GM18526 (cell line): Measurements from ENCODE around the gene AQP2.

Experiments used
- POLR2A ChIP-seq: IDR thresholded peaks from 3 replicates; pipeline ENCODE4 v1.6.1; 2011; ENCODE audit not compliant: insufficient read length; ENCODE audit errors: extremely low read depth

Gene AQP2, protein sequence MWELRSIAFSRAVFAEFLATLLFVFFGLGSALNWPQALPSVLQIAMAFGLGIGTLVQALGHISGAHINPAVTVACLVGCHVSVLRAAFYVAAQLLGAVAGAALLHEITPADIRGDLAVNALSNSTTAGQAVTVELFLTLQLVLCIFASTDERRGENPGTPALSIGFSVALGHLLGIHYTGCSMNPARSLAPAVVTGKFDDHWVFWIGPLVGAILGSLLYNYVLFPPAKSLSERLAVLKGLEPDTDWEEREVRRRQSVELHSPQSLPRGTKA

DNA sequence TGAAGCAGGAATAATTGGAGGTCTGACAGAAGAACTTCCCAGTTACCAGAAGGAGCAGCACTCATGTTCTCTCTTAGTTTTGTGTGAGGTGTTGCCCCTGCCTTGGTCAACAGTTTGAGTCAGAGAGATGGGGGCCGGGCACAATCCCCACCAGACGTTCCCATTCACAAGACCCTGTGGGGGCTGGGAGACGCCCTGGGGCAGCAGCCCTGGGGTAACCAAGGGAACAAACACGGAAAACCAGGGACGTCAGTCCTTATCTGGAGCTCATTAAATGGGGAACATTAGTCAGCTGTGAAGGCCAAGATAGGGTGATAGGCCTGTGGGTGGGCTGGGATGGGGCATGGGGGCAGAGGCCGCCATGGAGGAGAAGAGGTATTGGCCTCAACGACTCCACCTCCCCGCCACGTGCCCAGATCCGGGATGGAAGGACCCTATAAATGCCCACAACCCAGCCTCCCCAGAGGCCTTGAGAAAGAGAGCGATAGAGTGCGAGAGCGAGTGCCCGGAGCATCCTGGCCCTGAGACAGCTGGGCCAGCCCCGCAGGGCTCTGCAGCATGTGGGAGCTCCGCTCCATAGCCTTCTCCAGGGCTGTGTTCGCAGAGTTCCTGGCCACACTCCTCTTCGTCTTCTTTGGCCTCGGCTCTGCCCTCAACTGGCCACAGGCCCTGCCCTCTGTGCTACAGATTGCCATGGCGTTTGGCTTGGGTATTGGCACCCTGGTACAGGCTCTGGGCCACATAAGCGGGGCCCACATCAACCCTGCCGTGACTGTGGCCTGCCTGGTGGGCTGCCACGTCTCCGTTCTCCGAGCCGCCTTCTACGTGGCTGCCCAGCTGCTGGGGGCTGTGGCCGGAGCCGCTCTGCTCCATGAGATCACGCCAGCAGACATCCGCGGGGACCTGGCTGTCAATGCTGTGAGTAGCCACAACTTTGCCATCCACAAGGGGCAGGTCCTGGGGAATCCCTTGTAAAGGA, at the start of gene AQP2:
TSS of gene AQP2 (plus strand) at position 465 of the 979 bp plus-strand sequence. CDS start at position 559, 94 bp downstream.
- TF ChIP-seq POLR2A: no peak

DNA sequence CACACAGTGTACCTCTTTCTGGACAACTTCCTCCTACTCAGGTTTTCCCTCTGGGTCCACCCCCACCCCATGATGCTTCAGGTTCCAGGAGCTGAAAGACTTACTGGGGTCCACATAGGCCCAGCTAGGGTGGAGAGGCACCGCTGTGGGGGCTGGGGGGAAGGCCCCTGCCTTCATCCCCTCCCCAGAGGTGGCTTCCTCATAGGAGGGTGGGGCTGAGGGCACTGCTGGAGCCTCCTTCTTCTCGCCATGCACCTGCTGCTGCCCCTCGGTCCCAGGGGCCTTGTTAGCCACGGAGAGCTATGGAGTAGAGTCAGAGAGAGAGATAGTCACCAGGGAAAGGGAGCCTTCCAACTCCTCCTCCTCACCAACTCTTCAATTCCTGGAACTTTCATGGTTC, 49.5 kb upstream of the AQP2 start:
- no peak for TF ChIP-seq POLR2A

DNA sequence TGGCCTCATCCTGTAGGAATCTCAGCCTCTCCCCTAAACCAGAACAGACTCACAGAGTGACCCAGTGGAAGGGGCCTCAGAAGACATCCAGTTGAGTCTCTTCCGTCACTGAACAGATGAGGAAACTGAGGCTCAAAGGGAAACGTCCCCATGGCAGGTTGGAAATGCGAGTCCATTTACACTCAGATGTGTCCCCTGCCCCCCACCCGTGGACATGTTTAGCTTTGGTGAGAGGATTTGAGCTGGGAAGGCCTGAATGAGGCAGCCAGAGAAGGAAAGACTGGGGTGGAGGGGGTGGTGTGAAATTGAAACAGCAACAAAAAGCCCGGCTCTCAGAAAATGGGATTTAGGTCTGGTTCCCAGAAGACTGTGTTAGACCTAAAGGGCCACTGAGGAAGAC, 48.6 kb upstream of the AQP2 start:
- no peak for TF ChIP-seq POLR2A

DNA sequence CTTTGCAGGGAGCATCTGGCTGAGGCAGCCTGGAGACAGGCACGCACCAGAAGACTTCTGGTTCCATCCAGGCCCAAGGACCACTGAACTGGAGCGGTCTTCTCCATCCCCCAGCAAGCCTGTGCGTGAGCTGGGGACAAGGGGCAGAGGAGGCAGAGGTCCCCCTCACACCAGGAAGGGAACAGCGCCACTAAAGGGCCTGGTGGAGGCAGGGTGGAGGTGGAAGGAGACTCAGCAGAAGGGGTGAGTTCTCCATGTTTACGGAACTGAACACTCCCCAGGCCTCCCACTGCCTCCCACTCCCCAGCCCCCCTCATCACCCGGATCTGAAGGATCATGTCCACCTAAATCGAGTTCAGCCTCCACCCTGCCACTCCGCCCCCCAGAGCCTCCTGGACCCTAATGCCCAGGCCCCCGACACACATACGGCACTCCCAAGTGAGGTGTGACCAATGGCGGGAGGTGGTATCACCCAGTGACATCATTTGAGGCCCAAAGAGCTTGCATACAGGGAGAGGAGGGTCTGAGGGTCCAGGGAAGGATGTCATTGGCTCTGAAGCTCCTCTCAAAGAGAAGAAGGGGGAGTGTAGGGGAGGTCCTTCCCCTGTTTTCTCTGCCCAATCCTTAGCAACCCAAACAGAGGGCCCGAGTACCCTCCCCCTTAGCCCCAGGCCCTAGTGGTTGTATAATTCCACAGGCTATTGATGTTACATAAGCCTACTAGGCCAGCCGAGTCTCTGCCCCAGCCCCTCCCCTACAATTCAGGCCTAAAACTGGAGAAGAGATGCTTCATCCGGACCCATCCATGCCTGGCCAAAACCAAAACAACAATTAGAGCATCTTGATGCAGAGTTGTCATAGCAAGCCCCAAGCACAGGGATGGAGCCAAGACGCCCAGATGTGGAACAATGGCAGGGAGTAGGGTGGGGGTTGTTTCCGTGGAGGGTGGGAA, 47.9 kb upstream of the AQP2 start:
- no peak for TF ChIP-seq POLR2A

DNA sequence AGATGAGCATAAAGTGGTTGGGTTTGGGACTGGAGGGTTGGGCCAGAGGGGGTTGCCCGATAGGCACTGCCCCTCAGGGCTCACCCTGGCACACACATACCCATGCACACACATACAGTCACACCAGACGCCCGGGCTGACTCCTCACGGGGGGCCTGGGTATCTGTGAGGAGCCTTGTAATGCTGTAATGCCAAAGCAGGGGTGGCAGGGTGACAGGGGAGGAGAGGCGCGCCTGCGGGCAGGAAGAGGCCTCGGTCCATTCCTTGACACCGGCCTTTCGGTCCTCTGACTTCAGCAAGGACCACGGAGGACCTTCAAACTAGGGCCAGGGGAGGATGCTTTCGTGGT, 47.2 kb upstream of the AQP2 start:
- no peak for TF ChIP-seq POLR2A

DNA sequence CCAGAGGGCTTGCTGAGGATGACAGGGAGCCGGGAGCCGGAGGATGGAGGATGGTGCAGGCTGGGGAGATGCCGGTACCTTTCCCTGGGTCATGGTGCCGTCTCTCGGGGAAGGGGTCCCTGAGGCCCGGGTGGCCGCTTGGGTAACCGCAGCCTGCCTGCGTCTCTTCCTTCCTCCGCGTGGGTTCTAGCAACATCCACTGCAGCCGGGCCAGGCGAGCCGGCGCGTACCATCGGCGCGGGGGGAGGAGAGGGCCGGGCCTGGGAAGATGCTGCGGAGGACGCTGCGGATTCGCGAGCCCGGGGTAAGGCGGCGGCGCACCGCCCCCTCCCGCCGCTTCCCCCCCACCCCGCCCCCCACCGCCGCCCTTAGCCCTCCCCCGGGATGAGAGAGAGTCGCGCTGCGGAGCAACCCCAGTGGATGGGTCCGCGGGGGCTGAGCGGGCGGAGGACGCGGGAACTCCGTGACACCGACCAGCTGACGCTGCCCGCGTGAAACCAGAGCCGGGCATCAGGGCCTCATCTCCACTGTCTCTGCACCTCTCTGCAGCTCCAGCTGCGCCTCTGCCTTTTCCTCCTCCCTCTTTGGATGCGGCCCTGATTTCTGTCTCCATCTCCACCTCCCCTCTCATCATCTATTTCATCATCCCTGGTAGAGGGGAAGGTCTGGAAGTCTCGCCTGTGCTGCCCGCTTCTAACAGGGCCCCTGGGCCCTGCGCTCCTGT, 46.7 kb upstream of the AQP2 start, which contains the start of gene FAIM2:
TSS of gene FAIM2 (minus strand) at position 201 of the 724 bp plus-strand sequence. CDS start at position 93, 108 bp downstream.
- no peak for TF ChIP-seq POLR2A

DNA sequence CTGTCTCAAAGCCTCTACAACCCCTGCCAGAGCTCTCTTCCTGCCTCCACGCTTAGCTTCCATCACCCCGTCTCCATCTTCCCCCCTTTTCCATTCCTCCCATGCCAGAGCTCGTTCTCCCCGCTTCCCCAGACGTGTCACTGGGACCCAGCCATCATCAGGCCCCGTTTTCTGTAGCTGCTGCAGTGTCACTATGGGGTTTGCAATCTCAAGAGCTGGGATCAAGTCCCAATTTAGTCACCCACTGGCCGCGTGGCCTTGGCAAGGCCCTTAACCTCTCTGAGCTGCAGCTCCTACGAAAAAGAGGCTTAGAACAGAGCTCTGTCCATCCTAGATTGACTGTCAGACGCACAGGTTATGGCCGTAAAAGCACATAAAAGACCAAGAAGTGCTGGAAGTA, 45.9 kb upstream of the AQP2 start:
- no peak for TF ChIP-seq POLR2A

DNA sequence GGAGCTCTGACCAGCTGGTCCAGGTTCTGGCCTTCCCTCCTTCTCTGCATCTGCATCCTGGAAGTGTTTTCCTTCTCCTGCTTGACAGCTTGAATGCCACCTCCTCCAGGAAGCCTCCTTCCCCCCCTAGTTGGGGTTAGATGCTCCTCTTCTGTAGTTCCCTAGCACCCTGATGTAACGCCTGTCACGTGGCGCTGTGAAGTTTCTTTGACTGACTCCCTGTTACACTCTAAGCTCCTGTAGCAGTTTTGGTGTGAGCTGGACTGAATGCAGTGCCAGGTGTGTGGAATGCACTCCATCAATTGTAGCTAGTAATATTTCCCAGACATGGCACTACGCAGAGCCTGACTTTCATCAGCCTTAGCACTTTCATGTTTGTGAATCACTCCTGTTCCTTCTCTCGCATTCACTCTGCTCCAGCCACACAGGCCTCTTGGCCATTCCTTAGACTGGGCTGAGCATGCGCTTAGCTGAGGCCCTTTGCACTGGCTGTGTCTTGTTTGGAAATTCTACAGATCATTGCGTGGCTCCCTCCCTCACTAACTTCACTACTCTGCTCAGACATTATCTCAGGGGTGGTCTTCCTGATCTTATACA, 44.7 kb upstream of the AQP2 start:
- no peak for TF ChIP-seq POLR2A

DNA sequence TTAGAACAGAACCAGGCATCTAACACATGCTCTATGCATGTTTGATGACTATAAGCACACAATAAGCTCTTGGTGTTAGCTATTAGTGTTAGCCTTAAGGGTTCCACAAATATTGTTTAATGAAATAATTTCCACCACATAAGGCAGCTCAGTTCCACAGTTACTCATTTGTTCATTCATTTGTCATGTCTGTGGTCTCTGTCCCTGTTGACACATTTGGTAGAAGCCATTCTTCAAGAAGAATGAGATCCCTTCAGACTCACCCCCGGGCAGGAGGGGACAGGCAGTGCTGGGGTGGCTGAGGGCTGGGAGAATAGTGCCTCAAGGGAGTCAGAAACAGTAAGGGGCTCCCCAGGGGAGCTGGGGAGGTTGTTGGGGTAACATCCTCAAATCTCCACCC, 43.2 kb upstream of the AQP2 start:
- TF ChIP-seq POLR2A: no peak

DNA sequence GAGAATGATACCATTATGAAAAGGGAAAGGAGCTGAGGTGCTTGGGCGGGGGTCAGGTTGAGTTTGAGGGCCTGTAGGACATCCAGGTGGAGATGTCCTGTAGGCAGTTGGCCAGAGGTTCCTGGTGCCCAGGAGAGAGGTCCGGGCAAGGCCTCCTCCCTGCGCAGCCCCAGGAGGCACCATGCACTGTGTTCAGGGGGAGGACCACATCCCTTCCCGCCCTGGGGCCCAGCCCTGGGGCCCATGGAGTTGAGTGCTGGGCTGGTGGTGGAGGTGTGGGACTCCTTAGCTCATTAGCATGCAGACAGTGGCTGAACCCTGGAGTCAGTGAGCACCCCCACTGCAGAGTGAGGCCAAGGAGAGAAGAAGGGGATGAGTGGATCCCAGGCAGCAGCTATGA, 41.2 kb upstream of the AQP2 start:
- TF ChIP-seq POLR2A: no peak

DNA sequence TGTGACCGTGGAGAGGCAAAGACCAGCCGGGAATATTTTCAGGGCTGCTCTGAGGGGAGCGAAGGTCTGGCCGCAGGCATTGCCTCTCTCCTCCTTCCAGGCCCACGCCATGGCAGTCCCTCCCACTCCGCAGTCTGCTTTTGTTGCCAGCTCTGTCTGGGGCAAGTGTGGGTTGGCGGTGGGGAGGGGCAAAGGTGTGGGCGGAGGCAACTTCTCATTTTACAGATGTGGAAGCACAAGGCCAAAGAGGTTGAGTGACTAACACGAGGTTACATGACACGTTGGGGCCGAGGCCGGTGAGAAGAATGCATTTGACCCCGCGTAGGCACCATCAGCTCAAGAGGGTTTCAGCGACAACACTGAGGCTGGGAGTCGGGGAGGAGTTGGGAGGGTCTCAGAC, 40.7 kb upstream of the AQP2 start:
- no peak for TF ChIP-seq POLR2A

DNA sequence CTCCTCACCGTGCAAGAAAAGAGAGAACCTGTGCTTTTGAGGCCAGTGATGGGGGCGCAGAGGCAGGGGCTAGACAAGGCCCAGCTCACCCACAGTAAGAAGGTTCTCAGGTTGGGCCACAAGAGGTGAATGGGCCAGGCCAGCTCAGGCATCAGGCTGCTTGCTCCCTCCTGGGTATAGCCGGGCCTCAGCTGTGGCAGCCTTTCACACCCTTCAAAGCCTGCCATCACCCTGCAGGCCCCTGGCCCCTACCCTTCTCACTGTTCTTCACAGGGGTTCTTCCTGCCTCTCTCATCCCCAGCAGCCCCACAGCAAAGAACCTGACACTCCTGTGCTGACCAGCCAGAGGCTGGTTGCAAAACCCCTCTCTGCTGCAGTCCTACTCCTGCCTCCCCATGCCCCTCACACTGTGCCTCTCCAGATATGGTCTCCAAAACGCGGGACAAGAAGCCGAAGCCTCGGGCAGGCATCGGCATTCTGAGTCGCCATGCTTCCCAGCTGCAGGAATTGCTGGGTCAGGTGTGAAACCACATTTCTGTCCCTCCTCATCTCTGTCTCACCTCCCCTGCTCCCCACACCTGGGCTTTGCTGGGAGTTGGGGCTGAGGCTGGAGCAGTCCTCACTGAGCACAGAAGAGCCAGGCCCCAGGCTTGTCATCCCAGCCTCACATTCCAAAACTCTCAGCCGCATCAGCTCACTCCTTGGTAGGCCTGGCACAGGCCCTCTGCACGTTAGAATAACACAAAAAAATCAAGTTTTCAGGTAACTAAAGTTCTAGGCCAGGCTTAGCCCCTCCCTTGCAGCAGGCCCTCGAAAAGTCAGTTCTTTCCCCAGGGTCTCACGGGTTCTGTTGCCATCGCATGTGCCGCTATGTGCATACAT, 40.0 kb upstream of the AQP2 start:
- no peak for TF ChIP-seq POLR2A

DNA sequence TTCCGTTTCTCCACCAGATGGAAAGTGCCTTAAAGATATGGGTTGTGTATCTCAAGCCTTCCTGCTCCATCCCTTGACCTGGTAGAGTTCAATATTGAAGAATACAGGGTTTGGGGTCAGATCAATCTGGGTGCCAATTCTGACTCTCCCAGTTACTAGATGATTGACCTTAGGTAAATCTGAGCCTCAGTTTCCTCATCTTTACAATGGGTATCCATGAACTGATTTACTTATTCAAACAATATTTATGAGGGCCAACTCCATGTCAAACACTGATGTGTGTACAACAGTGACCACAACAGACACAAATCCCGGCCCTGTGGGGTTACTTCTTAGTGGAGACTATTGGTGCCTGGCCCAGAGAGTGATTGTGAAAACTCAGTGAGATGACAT, 39.3 kb upstream of the AQP2 start:
- TF ChIP-seq POLR2A: no peak
